ENCODE data around the gene POSTN.
"Not testable (repeated sequence)": the region's sequence is repeated elsewhere in the genome, so short reads cannot be mapped to it uniquely, and the experiment has no call there.

The POSTN gene

GRCh38 chr13:37560526-37560925 is 38.0 kb downstream of the POSTN start:
- Histone ChIP-seq H3K4ac (ENCODE audit: low read depth in 1 of 2, low read length in 2 of 2) (no peak overlapping the region), H3K36me3 (ENCODE audit: control insufficient read depth in 1 of 2, insufficient read depth in 2 of 2, low read depth in 1 of 2, low read length in 2 of 2) (no peaks in the 10 kb centered on the region), H2BK5ac (ENCODE audit: low read depth, low read length, poor library complexity, severe bottlenecking) (no peak overlapping the region), H2AK5ac (ENCODE audit: low read length, severe bottlenecking) (no peak overlapping the region), H3K14ac (ENCODE audit: low read length in 2 of 2) (no peak overlapping the region), H2BK12ac (ENCODE audit: low read length in 2 of 2) (no peak overlapping the region), H3K9ac (ENCODE audit: low read length) (no peak overlapping the region), H4K91ac (ENCODE audit: low read length) (no peak overlapping the region), H3K4me2 (ENCODE audit: low read length, poor library complexity, severe bottlenecking) (no peak overlapping the region), H3K9me3 (ENCODE audit: control insufficient read depth, low read length) (peaks cover 11% of the 10 kb centered on the region), H2BK15ac (ENCODE audit: low read depth, poor library complexity, severe bottlenecking) (no peak overlapping the region), H2AFZ (ENCODE audit: low read depth, low read length) (no peak overlapping the region), H2BK120ac (ENCODE audit: low read depth, low read length) (no peak overlapping the region), H3K79me1 (replicated peaks; ENCODE audit: low read length, poor library complexity, severe bottlenecking) (no peaks in the 10 kb centered on the region), H3K4me1 (ENCODE audit: control insufficient read depth, insufficient read depth, low read depth, low read length) (no peaks in the 10 kb centered on the region), H3K27ac (ENCODE audit: low read length, poor library complexity, severe bottlenecking) (no peak overlapping the region), H3K18ac (ENCODE audit: low read depth in 1 of 2, low read length in 2 of 2) (no peak overlapping the region), H3K27me3 (ENCODE audit: control insufficient read depth in 1 of 2, insufficient read depth in 1 of 2, low read length in 2 of 2) (no peaks in the 10 kb centered on the region), H3K4me3 (ENCODE audit: insufficient read depth in 1 of 2, low read depth in 1 of 2, low read length in 2 of 2) (no peak overlapping the region), H3K23ac (ENCODE audit: low read length in 2 of 2) (no peak overlapping the region), H4K8ac (ENCODE audit: low read length) (no peak overlapping the region)
- 95% methylated on average over 3 of the region's 3 CpGs for WGBS
- DNase-seq, result no peak

GRCh38 chr13:37558766-37559165 is 39.8 kb downstream of the POSTN start:
- H4K8ac ChIP-seq (ENCODE audit: low read length); H3K27ac ChIP-seq (ENCODE audit: low read length, poor library complexity, severe bottlenecking); H4K91ac ChIP-seq (ENCODE audit: low read length); H2AK5ac ChIP-seq (ENCODE audit: low read length, severe bottlenecking); H3K23ac ChIP-seq (ENCODE audit: low read length in 2 of 2); H2AFZ ChIP-seq (ENCODE audit: low read depth, low read length); DNase-seq; H3K4me2 ChIP-seq (ENCODE audit: low read length, poor library complexity, severe bottlenecking); H3K4ac ChIP-seq (ENCODE audit: low read depth in 1 of 2, low read length in 2 of 2); H2BK15ac ChIP-seq (ENCODE audit: low read depth, poor library complexity, severe bottlenecking); H3K18ac ChIP-seq (ENCODE audit: low read depth in 1 of 2, low read length in 2 of 2); H3K79me1 ChIP-seq (replicated peaks; ENCODE audit: low read length, poor library complexity, severe bottlenecking); H3K27me3 ChIP-seq (ENCODE audit: control insufficient read depth in 1 of 2, insufficient read depth in 1 of 2, low read length in 2 of 2); H3K4me3 ChIP-seq (ENCODE audit: insufficient read depth in 1 of 2, low read depth in 1 of 2, low read length in 2 of 2); H3K9ac ChIP-seq (ENCODE audit: low read length); H2BK120ac ChIP-seq (ENCODE audit: low read depth, low read length); H3K4me1 ChIP-seq (ENCODE audit: control insufficient read depth, insufficient read depth, low read depth, low read length); H2BK5ac ChIP-seq (ENCODE audit: low read depth, low read length, poor library complexity, severe bottlenecking); H3K14ac ChIP-seq (ENCODE audit: low read length in 2 of 2); H2BK12ac ChIP-seq (ENCODE audit: low read length in 2 of 2); H3K36me3 ChIP-seq (ENCODE audit: control insufficient read depth in 1 of 2, insufficient read depth in 2 of 2, low read depth in 1 of 2, low read length in 2 of 2): not testable (repeated sequence)
- 97% methylated on average over 4 of the region's 5 CpGs for WGBS
- H3K9me3 ChIP-seq (ENCODE audit: control insufficient read depth, low read length), result peaks cover 13% of the 10 kb centered on the region

DNA sequence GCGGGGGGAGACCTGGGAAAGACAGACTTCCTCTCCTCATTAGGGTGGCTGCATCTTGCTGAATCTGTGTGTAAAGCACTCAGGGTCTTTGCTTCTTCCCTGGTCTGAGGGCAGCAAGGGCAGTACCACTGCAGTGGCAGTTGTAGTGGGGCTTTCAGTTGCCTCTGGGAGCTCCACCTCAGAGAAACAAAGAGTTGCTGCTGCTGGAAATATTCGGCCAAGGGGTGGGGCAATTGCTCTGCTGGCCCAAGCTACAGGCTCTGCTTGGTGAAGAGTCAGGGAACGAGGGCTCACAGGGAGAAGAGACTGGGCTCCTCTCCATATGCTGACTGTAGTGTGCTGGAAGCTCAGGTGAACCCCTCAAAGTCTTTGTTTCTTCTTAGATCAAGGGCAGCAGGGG is 52.5 kb downstream of the POSTN start:
- H3K79me1 ChIP-seq (replicated peaks; ENCODE audit: low read length, poor library complexity, severe bottlenecking), result no peaks in the 10 kb centered on the region
- H2BK5ac ChIP-seq (ENCODE audit: low read depth, low read length, poor library complexity, severe bottlenecking), result no peak overlapping the region
- no peaks in the 10 kb centered on the region for H3K4me1 ChIP-seq (ENCODE audit: control insufficient read depth, insufficient read depth, low read depth, low read length)
- no peak overlapping the region for H2BK15ac ChIP-seq (ENCODE audit: low read depth, poor library complexity, severe bottlenecking)
- peaks cover 27% of the 10 kb centered on the region for H3K9me3 ChIP-seq (ENCODE audit: control insufficient read depth, low read length)
- no peak overlapping the region for H2AFZ ChIP-seq (ENCODE audit: low read depth, low read length)
- H3K9ac ChIP-seq (ENCODE audit: low read length), result no peak overlapping the region
- no peak overlapping the region for H3K4me3 ChIP-seq (ENCODE audit: insufficient read depth in 1 of 2, low read depth in 1 of 2, low read length in 2 of 2)
- H3K27ac ChIP-seq (ENCODE audit: low read length, poor library complexity, severe bottlenecking), result no peak overlapping the region
- no peak overlapping the region for H2BK12ac ChIP-seq (ENCODE audit: low read length in 2 of 2)
- 74% methylated on average over 3 of the region's 3 CpGs for WGBS
- no peaks in the 10 kb centered on the region for H3K36me3 ChIP-seq (ENCODE audit: control insufficient read depth in 1 of 2, insufficient read depth in 2 of 2, low read depth in 1 of 2, low read length in 2 of 2)
- H4K8ac ChIP-seq (ENCODE audit: low read length), result no peak overlapping the region
- no peak overlapping the region for H3K4me2 ChIP-seq (ENCODE audit: low read length, poor library complexity, severe bottlenecking)
- no peak overlapping the region for H2BK120ac ChIP-seq (ENCODE audit: low read depth, low read length)
- no peak overlapping the region for H4K91ac ChIP-seq (ENCODE audit: low read length)
- DNase-seq, result no peak
- H3K14ac ChIP-seq (ENCODE audit: low read length in 2 of 2), result no peak overlapping the region
- no peak overlapping the region for H3K23ac ChIP-seq (ENCODE audit: low read length in 2 of 2)
- H3K27me3 ChIP-seq (ENCODE audit: control insufficient read depth in 1 of 2, insufficient read depth in 1 of 2, low read length in 2 of 2), result no peaks in the 10 kb centered on the region
- no peak overlapping the region for H2AK5ac ChIP-seq (ENCODE audit: low read length, severe bottlenecking)
- H3K4ac ChIP-seq (ENCODE audit: low read depth in 1 of 2, low read length in 2 of 2), result no peak overlapping the region
- H3K18ac ChIP-seq (ENCODE audit: low read depth in 1 of 2, low read length in 2 of 2), result no peak overlapping the region

- Histone ChIP-seq H3K18ac (ENCODE audit: low read depth in 1 of 2, low read length in 2 of 2) (no peak overlapping the region), H3K36me3 (ENCODE audit: control insufficient read depth in 1 of 2, insufficient read depth in 2 of 2, low read depth in 1 of 2, low read length in 2 of 2) (no peaks in the 10 kb centered on the region), H2AK5ac (ENCODE audit: low read length, severe bottlenecking) (no peak overlapping the region), H3K27ac (ENCODE audit: low read length, poor library complexity, severe bottlenecking) (no peak overlapping the region), H3K4me1 (ENCODE audit: control insufficient read depth, insufficient read depth, low read depth, low read length) (no peaks in the 10 kb centered on the region), H2BK120ac (ENCODE audit: low read depth, low read length) (no peak overlapping the region), H3K4me2 (ENCODE audit: low read length, poor library complexity, severe bottlenecking) (no peak overlapping the region), H3K9ac (ENCODE audit: low read length) (no peak overlapping the region), H4K8ac (ENCODE audit: low read length) (no peak overlapping the region), H4K91ac (ENCODE audit: low read length) (no peak overlapping the region), H2AFZ (ENCODE audit: low read depth, low read length) (no peak overlapping the region), H2BK12ac (ENCODE audit: low read length in 2 of 2) (no peak overlapping the region), H3K14ac (ENCODE audit: low read length in 2 of 2) (no peak overlapping the region), H3K4ac (ENCODE audit: low read depth in 1 of 2, low read length in 2 of 2) (no peak overlapping the region), H2BK15ac (ENCODE audit: low read depth, poor library complexity, severe bottlenecking) (no peak overlapping the region), H3K79me1 (replicated peaks; ENCODE audit: low read length, poor library complexity, severe bottlenecking) (no peaks in the 10 kb centered on the region), H3K4me3 (ENCODE audit: insufficient read depth in 1 of 2, low read depth in 1 of 2, low read length in 2 of 2) (no peak overlapping the region), H3K9me3 (ENCODE audit: control insufficient read depth, low read length) (peaks cover 27% of the 10 kb centered on the region), H3K23ac (ENCODE audit: low read length in 2 of 2) (no peak overlapping the region), H2BK5ac (ENCODE audit: low read depth, low read length, poor library complexity, severe bottlenecking) (no peak overlapping the region), H3K27me3 (ENCODE audit: control insufficient read depth in 1 of 2, insufficient read depth in 1 of 2, low read length in 2 of 2) (no peaks in the 10 kb centered on the region)
- 83% methylated on average over 2 of the region's 3 CpGs for WGBS
- no peak for DNase-seq
Measured at GRCh38 chr13:37544995-37545394, 53.6 kb downstream of the POSTN start.

Measured in mesenchymal stem cell (in vitro differentiated cells and primary cell).